Kidney (tissue), 14 donors: Measurements from ENCODE around the gene SLCO3A1. TPM values are rescaled to one million over a fixed set of nuclear protein-coding genes. Genes with fewer than 3 reads are reported as not detected.

Source experiments
- DNase-seq, 5 donors: peaks; one replicate each; pipeline ENCODE4 v3.0.0-alpha.2; 2013 to 2020
- FAIRE-seq: peaks from 2 replicates; lab custom pipeline; 2012; peaks lifted over from hg19 to GRCh38; lab: Jason Lieb, UNC
- H3K27ac ChIP-seq, 2 donors: one replicate each; pipeline ENCODE4 v1.7.0; 2013; ENCODE audit warnings: low read depth in 2 of 2, low read length in 2 of 2, inconsistent platforms in 1 of 2
- H3K27me3 ChIP-seq: one replicate; pipeline ENCODE4 v1.7.1; 2013; ENCODE audit warnings: low read length, inconsistent platforms; ENCODE audit not compliant: control insufficient read depth, insufficient read depth
- H3K36me3 ChIP-seq, 3 donors: one replicate each; pipeline versions ENCODE4 v1.7.0 to v1.7.1; 2013; ENCODE audit warnings: low read length in 3 of 3, control low read depth in 1 of 3, inconsistent platforms in 1 of 3; ENCODE audit not compliant: insufficient read depth in 3 of 3, control insufficient read depth in 2 of 3
- H3K4me1 ChIP-seq, 3 donors: one replicate each; pipeline versions ENCODE4 v1.7.0 to v1.7.1; 2013; ENCODE audit warnings: low read length in 3 of 3, inconsistent platforms in 1 of 3, low read depth in 1 of 3; ENCODE audit not compliant: control insufficient read depth in 2 of 3, insufficient read depth in 2 of 3
- H3K4me3 ChIP-seq, 3 donors: one replicate each; pipeline versions ENCODE4 v1.7.0 to v1.8.1; 2013; ENCODE audit warnings: low read length in 3 of 3, control low read depth in 1 of 3, inconsistent platforms in 1 of 3
- H3K9ac ChIP-seq, 3 donors: one replicate each; pipeline versions ENCODE4 v1.7.0 to v1.7.1; 2013; ENCODE audit warnings: low read length in 3 of 3, control low read depth in 1 of 3, inconsistent platforms in 1 of 3
- H3K9me3 ChIP-seq, 3 donors: one replicate each; pipeline versions ENCODE4 v1.7.0 to v1.7.1; 2013; ENCODE audit warnings: low read length in 3 of 3, control low read depth in 1 of 3, inconsistent platforms in 1 of 3; ENCODE audit not compliant: control insufficient read depth in 2 of 3, insufficient read depth in 1 of 3
- CTCF ChIP-seq: IDR thresholded peaks from 3 replicates; pipeline ENCODE4 v1.5.1; 2012; ENCODE audit warnings: mild to moderate bottlenecking, moderate library complexity, borderline replicate concordance; ENCODE audit not compliant: insufficient read depth; ENCODE audit errors: extremely low read depth
- intact Hi-C: fragments of 100-400 bp; cut with DNase I; formaldehyde crosslinking; loops from one replicate; pipeline ENCODE4 v1.11.1; 2022
- polyA plus RNA-seq: library from polyadenylated mRNA; stranded (reverse); fragments of 350-450 nt; fragmentation: Illumina TruSeq; extraction: RNeasy Lipid Tissue Mini Kit (QIAGEN cat#74804); gene quantifications from one replicate; pipeline ENCODE4 v1.2.3, GENCODE V29; 2014; ENCODE audit warnings: low read depth, low replicate concordance; ENCODE audit not compliant: insufficient read depth
- total RNA-seq: library from RNA; stranded (reverse); fragmentation: NEBNext Ultra II Directional; extraction: Animal tissue kit (Norgen Biotek cat#: 25700); gene quantifications from one replicate; pipeline ENCODE4 v1.2.1, GENCODE V29; 2021
- donor health status: control.
- donor health status: control.
- donor health status: control.
- donor health status: control.
- donor health status: control.
- donor health status: DM: yes; HTN: yes; CAD: no.
- donor health status: Normal renal cell carcinoma (clear cell type).

SLCO3A1 gene
- total and polyA plus RNA-seq, 2 donors from 2014 or later = 12.8 to 59.4 TPM

GRCh38 chr15:91940496-91941381 is 87.2 kb downstream of the SLCO3A1 start:
- no peak for FAIRE-seq
- no peaks in the 10 kb centered on the region for H3K9me3 ChIP-seq
- intact Hi-C loops = no loop called here
- H3K4me1 ChIP-seq = peaks cover 0 to 31% (median 14%) of the 10 kb centered on the region in 3 donors
- H3K27me3 ChIP-seq = no peaks in the 10 kb centered on the region
- DNase-seq = peak; percentile 67 to 86 (median 73)
- no peak overlapping the region for H3K9ac ChIP-seq
- H3K36me3 ChIP-seq = no peaks in the 10 kb centered on the region
- peak overlapping the region in 1 of 2 donors; percentile 68 for H3K27ac ChIP-seq
- no peak for TF ChIP-seq CTCF
- H3K4me3 ChIP-seq = no peak overlapping the region

- Histone ChIP-seq H3K9ac (no peak overlapping the region), H3K4me3 (no peak overlapping the region), H3K27ac (no peak overlapping the region), H3K4me1 (peaks cover 0 to 34% (median 26%) of the 10 kb centered on the region in 3 donors), H3K9me3 (no peaks in the 10 kb centered on the region), H3K27me3 (no peaks in the 10 kb centered on the region), H3K36me3 (no peaks in the 10 kb centered on the region)
- no peak for TF ChIP-seq CTCF
- intact Hi-C loops = no loop called here
- DNase-seq = no peak
- FAIRE-seq = no peak
Observed at GRCh38 chr15:91941871-91942658, 88.6 kb downstream of the SLCO3A1 start.

GRCh38 chr15:91942720-91943394 is 89.3 kb downstream of the SLCO3A1 start:
- TF ChIP-seq CTCF = no peak
- intact Hi-C loops = no loop called here
- no peak overlapping the region for H3K9ac ChIP-seq
- no peaks in the 10 kb centered on the region for H3K9me3 ChIP-seq
- H3K27me3 ChIP-seq = no peaks in the 10 kb centered on the region
- H3K4me3 ChIP-seq = peak overlapping the region in 1 of 3 donors; percentile 13
- peak in 4 of 5 donors; percentile 54 to 91 (median 83) for DNase-seq
- H3K4me1 ChIP-seq = peaks cover 0 to 41% (median 34%) of the 10 kb centered on the region in 3 donors
- no peaks in the 10 kb centered on the region for H3K36me3 ChIP-seq
- peak overlapping the region in 1 of 2 donors; percentile 69 for H3K27ac ChIP-seq
- FAIRE-seq = no peak
